Spinal cord (tissue), 10 donors: Measurements from ENCODE around the gene PRDM16. TPM values are rescaled to one million over a fixed set of nuclear protein-coding genes. Genes with fewer than 3 reads are reported as not detected.

Source experiments
- DNase-seq, 6 donors: peaks; one replicate each; pipeline versions ENCODE4 v3.0.0 to v3.0.0-alpha.2; 2013 to 2015; ENCODE audit warnings: low spot score in 6 of 6, low read depth in 4 of 6
- H3K27ac ChIP-seq: one replicate; pipeline ENCODE4 v1.5.1; 2013; ENCODE audit warnings: low read depth, low read length, control low read depth
- H3K27me3 ChIP-seq: one replicate; pipeline ENCODE4 v1.6.1; 2013; ENCODE audit warnings: low read length; ENCODE audit not compliant: control insufficient read depth, insufficient read depth
- H3K36me3 ChIP-seq: one replicate; pipeline ENCODE4 v1.6.1; 2013; ENCODE audit warnings: low read length; ENCODE audit not compliant: control insufficient read depth, insufficient read depth
- H3K4me1 ChIP-seq: one replicate; pipeline ENCODE4 v1.6.1; 2013; ENCODE audit warnings: low read length; ENCODE audit not compliant: control insufficient read depth, insufficient read depth
- H3K4me3 ChIP-seq: one replicate; pipeline ENCODE4 v1.5.1; 2013; ENCODE audit warnings: low read depth, low read length, control low read depth
- H3K9me3 ChIP-seq: one replicate; pipeline ENCODE4 v1.6.1; 2013; ENCODE audit warnings: low read length; ENCODE audit not compliant: control insufficient read depth, insufficient read depth
- WGBS: methylation state at CpG from one replicate; pipeline ENCODE4 v1.1.5; 2013; ENCODE audit warnings: missing lambda C conversion rate; ENCODE audit not compliant: insufficient coverage; 5-methylcytosine and 5-hydroxymethylcytosine counted together
- polyA plus RNA-seq, 2 donors: library from polyadenylated mRNA; unstranded; fragments of 120-200 nt; gene quantifications; one replicate each; pipeline ENCODE4 v1.2.1, GENCODE V29; 2013; ENCODE audit not compliant: insufficient read length in 2 of 2
- total RNA-seq, 2 donors: library from RNA; depleted of rRNA in 1 of 2; stranded (reverse); fragments of 120-200 nt in 1 of 2; fragments of >200 nt in 1 of 2; gene quantifications; one replicate each; pipeline versions ENCODE4 v1.2.3 to v1.2.4, GENCODE V29; 2013 to 2014
- donor health status: healthy.

Gene PRDM16
- total and polyA plus RNA-seq, 4 donors: 6.1 to 8.3 (median 7.3) TPM

- Histone ChIP-seq H3K4me3 (no peak overlapping the region), H3K36me3 (peaks cover 33% of the 10 kb centered on the region), H3K27me3 (peaks cover 4% of the 10 kb centered on the region), H3K27ac (no peak overlapping the region), H3K9me3 (no peaks in the 10 kb centered on the region), H3K4me1 (peaks cover 90% of the 10 kb centered on the region)
- no peak for DNase-seq
- 68% methylated on average over 11 of the region's 13 CpGs for WGBS
Measured at GRCh38 chr1:3116560-3116959, 47.6 kb downstream of the PRDM16 start.

GRCh38 chr1:3117879-3118278, 48.9 kb downstream of the PRDM16 start:
- Histone ChIP-seq H3K36me3 (peaks cover 43% of the 10 kb centered on the region), H3K4me1 (peaks cover 90% of the 10 kb centered on the region), H3K4me3 (no peak overlapping the region), H3K27me3 (peaks cover 3% of the 10 kb centered on the region), H3K9me3 (no peaks in the 10 kb centered on the region), H3K27ac (no peak overlapping the region)
- WGBS: 96% methylated on average over 15 of the region's 16 CpGs
- no peak for DNase-seq

- no peak for DNase-seq
- WGBS: 69% methylated on average over 9 of the region's 14 CpGs
- peaks cover 3% of the 10 kb centered on the region for H3K27me3 ChIP-seq
- H3K27ac ChIP-seq: no peak overlapping the region
- peaks cover 86% of the 10 kb centered on the region for H3K4me1 ChIP-seq
- no peaks in the 10 kb centered on the region for H3K9me3 ChIP-seq
- H3K4me3 ChIP-seq: no peak overlapping the region
- H3K36me3 ChIP-seq: peaks cover 50% of the 10 kb centered on the region
Measured at GRCh38 chr1:3119061-3119460, 50.1 kb downstream of the PRDM16 start.

GRCh38 chr1:3119725-3120124, 50.7 kb downstream of the PRDM16 start:
- Histone ChIP-seq H3K27me3 (peaks cover 3% of the 10 kb centered on the region), H3K9me3 (no peaks in the 10 kb centered on the region), H3K36me3 (peaks cover 50% of the 10 kb centered on the region), H3K4me1 (peaks cover 87% of the 10 kb centered on the region), H3K27ac (no peak overlapping the region), H3K4me3 (no peak overlapping the region)
- 36% methylated on average over 3 of the region's 10 CpGs for whole genome bisulfite sequencing
- no peak for DNase-seq

- no peak overlapping the region for H3K27ac ChIP-seq
- peaks cover 6% of the 10 kb centered on the region for H3K27me3 ChIP-seq
- no peaks in the 10 kb centered on the region for H3K9me3 ChIP-seq
- H3K4me1 ChIP-seq: peaks cover 87% of the 10 kb centered on the region
- H3K36me3 ChIP-seq: peaks cover 51% of the 10 kb centered on the region
- H3K4me3 ChIP-seq: no peak overlapping the region
- DNase-seq: peak in 1 of 6 donors; percentile 49
- WGBS: 54% methylated on average over 13 of the region's 17 CpGs
Measured at GRCh38 chr1:3120140-3120539, 51.1 kb downstream of the PRDM16 start.

GRCh38 chr1:3120994-3121393, 52.0 kb downstream of the PRDM16 start:
- H3K27ac ChIP-seq: peak overlapping the region; percentile 61
- no peak for DNase-seq
- no peak overlapping the region for H3K4me3 ChIP-seq
- peaks cover 45% of the 10 kb centered on the region for H3K36me3 ChIP-seq
- H3K4me1 ChIP-seq: peaks cover 87% of the 10 kb centered on the region
- H3K27me3 ChIP-seq: peaks cover 6% of the 10 kb centered on the region
- 91% methylated on average over 13 of the region's 14 CpGs for WGBS
- no peaks in the 10 kb centered on the region for H3K9me3 ChIP-seq

- peak in 1 of 6 donors; percentile 69 for DNase-seq
- Histone ChIP-seq H3K27ac (peak overlapping the region; percentile 61), H3K9me3 (no peaks in the 10 kb centered on the region), H3K27me3 (peaks cover 6% of the 10 kb centered on the region), H3K36me3 (peaks cover 40% of the 10 kb centered on the region), H3K4me3 (no peak overlapping the region), H3K4me1 (peaks cover 87% of the 10 kb centered on the region)
- WGBS: 75% methylated on average over 35 of the region's 46 CpGs
Measured at GRCh38 chr1:3121401-3122210, 52.6 kb downstream of the PRDM16 start.

- Histone ChIP-seq H3K9me3 (no peaks in the 10 kb centered on the region), H3K4me1 (peaks cover 89% of the 10 kb centered on the region), H3K27ac (peak overlapping the region; percentile 40), H3K4me3 (no peak overlapping the region), H3K27me3 (peaks cover 6% of the 10 kb centered on the region), H3K36me3 (peaks cover 39% of the 10 kb centered on the region)
- DNase-seq: no peak
- WGBS: 88% methylated on average over 2 of the region's 12 CpGs
Measured at GRCh38 chr1:3122311-3122710, 53.3 kb downstream of the PRDM16 start.

- peaks cover 32% of the 10 kb centered on the region for H3K36me3 ChIP-seq
- 89% methylated on average over 2 of the region's 3 CpGs for WGBS
- peaks cover 97% of the 10 kb centered on the region for H3K4me1 ChIP-seq
- DNase-seq: no peak
- H3K27ac ChIP-seq: no peak overlapping the region
- H3K27me3 ChIP-seq: peaks cover 9% of the 10 kb centered on the region
- no peak overlapping the region for H3K4me3 ChIP-seq
- H3K9me3 ChIP-seq: no peaks in the 10 kb centered on the region
Measured at GRCh38 chr1:3124246-3124645, 55.2 kb downstream of the PRDM16 start.

- H3K4me1 ChIP-seq: peaks cover 97% of the 10 kb centered on the region
- H3K36me3 ChIP-seq: peaks cover 29% of the 10 kb centered on the region
- WGBS: 59% methylated on average over 15 of the region's 15 CpGs
- H3K27ac ChIP-seq: peak overlapping the region; percentile 58
- H3K4me3 ChIP-seq: no peak overlapping the region
- no peaks in the 10 kb centered on the region for H3K9me3 ChIP-seq
- H3K27me3 ChIP-seq: peaks cover 9% of the 10 kb centered on the region
- peak in 1 of 6 donors; percentile 49 for DNase-seq
Measured at GRCh38 chr1:3125078-3125477, 56.1 kb downstream of the PRDM16 start.
